GM21360 (cell line): ENCODE measurements around the gene EHHADH.

Experiments used
- ATAC-seq: cut with Tn5 transposase; IDR thresholded peaks from one replicate; pipeline ENCODE4 v1.9.1; 2021; ENCODE audit warnings: mild to moderate bottlenecking, moderate library complexity; ENCODE audit not compliant: unreplicated experiment

EHHADH gene

GRCh38 chr3:185199671-185200070 is 54.2 kb downstream of the EHHADH start:
- no peak for ATAC-seq

GRCh38 chr3:185199206-185199605 is 54.6 kb downstream of the EHHADH start:
- no peak for ATAC-seq

DNA sequence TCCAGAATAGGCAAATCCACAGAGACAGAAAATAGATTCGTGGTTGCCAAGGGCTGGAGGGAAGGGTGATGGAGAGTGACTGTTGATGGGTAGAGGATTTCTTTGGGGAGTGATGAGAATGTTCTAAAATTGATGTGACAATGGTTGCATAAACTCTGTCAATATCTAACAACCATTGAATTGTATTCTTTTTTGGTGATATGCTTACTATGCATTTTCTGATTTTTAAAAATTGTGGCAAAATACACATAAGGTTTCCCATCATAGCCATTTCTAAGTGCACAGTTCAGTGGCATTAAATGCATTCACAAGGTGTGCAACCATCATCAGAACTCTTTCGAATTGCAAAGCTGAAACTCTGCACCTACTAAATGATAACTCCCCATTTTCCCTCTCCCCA is 56.8 kb downstream of the EHHADH start:
- ATAC-seq = no peak

DNA sequence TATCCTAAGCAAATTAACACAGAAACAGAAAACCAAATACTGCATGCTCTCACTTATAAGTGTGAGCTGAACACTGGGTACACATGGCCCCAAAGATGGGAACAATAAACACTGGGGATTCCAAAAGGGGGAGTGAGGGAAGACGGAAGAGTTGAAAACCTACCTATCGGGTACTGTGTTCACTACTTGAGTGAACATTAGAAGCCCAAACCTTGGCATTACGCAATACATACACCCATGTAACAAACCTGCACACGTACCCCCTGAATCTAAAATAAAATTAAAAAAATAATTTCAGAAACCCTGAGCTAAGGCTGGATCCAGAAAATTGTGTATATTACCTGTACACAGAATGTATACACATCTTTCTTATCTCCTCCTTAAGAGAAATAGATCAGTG is 58.2 kb downstream of the EHHADH start:
- no peak for ATAC-seq

- ATAC-seq = no peak
Observed at GRCh38 chr3:185188816-185189215, 65.0 kb downstream of the EHHADH start.

- no peak for ATAC-seq
Observed at GRCh38 chr3:185187391-185187790, 66.5 kb downstream of the EHHADH start.

DNA sequence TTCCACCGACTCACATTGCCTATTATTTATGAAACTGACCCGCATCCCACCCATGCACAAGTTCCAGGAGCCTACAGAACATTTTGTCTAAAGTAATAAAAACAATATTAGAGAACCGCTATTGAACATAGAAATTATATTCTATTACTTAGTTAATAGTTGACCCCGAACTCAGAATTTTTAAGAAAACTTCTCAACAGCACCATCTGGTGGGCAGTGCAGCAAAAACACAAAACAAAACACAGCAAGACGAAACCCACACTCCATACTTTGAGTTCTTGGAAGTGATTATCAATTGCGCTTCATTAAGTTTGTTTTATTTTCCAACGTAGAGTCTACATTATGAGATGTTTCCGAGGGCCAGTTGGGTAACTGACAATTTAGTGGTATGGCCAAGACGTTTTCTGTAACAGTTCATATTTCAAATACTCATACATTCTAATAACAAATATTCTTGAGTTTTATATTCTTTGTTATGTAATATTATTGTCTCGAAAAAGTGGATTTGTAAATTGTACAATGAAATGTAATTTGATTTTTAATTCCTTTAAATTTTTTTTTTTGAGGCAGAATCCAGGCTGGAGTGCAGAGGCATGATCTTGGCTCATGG is 77.0 kb downstream of the EHHADH start:
- no peak for ATAC-seq

- peak; percentile 37 for ATAC-seq
Observed at GRCh38 chr3:185175370-185175987, 78.4 kb downstream of the EHHADH start.

- ATAC-seq = no peak
Observed at GRCh38 chr3:185172086-185173049, 81.5 kb downstream of the EHHADH start.

DNA sequence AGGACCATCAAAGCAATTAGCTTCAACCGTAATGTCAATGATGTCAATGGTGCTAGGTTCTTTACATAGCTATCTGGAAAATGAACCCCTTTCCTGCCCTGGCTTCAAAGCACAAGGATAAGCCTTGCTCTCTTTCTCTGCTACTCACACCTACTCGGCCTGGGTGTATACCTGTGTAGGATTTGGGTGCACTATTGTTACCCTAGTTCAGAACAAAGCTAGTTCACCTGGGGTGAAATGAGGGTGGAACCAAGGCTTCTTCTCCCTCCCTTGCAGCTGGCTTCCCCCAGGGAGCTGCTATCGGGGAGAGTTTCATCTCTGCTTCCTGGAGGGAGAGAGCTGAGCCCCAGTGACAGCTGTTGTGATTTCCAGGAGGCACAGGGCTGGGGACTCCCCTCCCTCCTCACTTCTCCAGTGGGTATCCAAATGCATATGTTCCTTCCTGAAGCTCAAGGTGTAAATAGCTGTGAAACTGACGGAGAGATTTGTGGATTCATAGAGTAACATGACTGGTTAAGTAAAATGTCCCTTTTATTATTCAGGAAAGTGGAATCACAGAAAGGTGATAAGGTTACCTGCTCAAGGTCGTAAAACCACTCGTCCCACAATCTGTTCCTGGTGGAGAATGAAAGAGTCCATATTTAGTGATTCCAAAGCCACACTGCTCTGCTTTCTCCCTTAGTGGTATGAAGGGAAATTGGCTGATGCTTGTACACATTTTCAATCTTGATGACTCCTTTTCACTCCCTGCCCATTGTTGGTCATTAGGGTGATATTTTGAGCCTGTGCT is 89.2 kb downstream of the EHHADH start:
- no peak for ATAC-seq

- no peak for ATAC-seq
Observed at GRCh38 chr3:185162634-185163033, 91.2 kb downstream of the EHHADH start.

DNA sequence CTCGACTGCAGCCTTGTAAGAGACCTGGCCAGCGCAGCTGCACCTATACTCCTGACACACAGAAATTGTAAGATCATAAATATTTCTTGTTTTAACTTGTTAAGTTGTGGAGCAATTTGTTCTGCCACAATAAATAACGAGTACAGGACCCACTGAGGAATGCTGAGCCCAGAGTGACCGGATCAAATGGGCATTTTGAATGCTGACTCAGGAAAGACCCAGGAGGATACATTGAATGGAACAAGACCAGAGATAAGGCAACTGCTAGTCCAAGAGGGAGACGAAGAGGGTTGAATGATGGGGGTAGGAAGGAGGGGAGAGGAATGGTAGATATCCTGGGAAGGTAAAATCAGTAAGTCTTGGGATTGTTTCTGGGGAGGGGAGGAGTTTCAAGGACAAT is 92.1 kb downstream of the EHHADH start:
- no peak for ATAC-seq

DNA sequence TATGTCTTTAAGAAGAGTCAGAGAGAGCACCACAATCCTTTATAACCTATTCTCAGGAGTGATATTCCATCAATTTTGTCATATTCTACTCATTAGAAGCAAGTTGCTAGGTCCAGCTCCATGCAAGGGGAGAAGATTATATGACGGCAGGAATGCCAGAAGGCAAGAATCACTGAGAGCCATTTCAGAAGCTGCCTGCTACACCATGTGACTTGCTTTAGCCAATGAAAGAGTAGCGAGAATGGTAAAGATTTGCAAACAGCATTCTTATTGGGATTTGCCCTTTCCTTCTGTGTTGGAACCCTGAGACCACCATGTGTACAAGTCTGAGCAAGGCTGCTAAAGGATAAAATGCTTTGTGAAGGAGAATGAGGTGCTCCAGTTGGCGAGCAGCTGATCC is 96.5 kb downstream of the EHHADH start:
- ATAC-seq = no peak

- no peak for ATAC-seq
Observed at GRCh38 chr3:185155678-185156077, 98.2 kb downstream of the EHHADH start.

GRCh38 chr3:185153861-185154629 is 99.8 kb downstream of the EHHADH start:
- no peak for ATAC-seq

GRCh38 chr3:185153171-185153771 is 100.6 kb downstream of the EHHADH start:
- no peak for ATAC-seq

DNA sequence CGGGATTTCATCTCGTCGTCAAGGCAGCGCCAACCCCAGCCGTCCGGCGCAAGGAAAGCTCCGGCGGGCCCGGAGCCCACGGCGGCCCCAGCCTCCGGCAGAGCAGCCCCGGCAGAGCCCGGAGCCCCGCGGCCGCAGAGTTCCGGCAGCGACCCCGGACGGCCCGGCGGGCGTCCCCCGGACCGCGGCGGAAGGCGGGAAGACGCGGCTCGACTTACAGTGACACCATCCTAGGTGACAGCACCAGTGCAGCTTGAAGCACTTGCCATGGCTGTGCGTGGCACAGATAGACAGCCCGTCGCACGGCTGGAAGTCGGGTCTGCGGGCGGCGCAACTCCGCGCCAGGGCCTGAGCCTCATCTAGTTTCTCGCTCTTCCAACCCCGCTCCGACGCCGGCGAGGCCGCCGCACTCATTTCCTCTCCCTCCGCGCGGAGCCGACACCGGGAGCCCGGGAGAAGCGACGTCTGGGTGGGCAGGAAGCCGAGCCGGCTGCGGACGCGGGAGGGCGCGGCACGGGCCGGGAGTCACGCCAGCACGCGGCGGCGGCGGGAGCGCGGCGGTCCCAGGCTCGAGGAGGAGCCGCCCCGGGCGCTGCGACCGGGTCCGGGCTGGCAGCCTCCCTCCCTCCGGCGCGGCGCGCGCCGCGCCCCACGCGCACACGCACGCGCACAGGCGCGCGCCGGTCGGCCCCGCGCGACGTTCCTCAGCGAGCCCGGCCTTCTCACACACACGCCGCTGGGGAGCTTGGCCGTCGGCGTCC is 101.3 kb downstream of the EHHADH start, which contains the start of gene C3orf70:
TSS of gene C3orf70 (minus strand) at position 651 of the 761 bp plus-strand sequence. CDS start at position 414, 237 bp downstream.
- ATAC-seq = no peak

GRCh38 chr3:185151964-185152409 is 101.9 kb downstream of the EHHADH start:
- ATAC-seq = no peak
